KG1 (cell line): ENCODE results near the gene SLC29A3.

Experiments
- DNase-seq: peaks from one replicate; lab custom pipeline; 2025; lab: John Stamatoyannopoulos, UW

Gene SLC29A3

DNA sequence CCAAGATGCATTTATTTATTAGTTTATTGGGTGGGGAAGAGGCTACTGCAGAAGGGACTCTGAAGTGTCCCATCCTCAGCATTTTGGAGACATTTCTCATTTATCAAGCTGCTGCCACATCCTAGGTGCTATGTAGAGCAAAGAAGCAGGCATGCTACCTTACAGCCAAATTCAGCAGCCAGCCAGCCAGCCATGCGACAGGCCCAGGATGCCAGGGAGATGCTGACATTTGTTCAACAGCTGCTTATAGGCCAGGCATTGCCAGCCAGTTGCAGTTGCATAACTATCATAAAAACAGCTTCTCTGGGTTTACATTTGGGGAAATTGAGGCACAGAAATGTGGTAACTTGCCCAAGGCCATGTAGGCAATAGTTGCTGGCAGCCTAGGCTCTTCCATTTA lies 2.3 kb downstream of the SLC29A3 start:
- DNase-seq: no peak

- DNase-seq: no peak
Observed at GRCh38 chr10:71323407-71323806, 4.3 kb downstream of the SLC29A3 start.

DNA sequence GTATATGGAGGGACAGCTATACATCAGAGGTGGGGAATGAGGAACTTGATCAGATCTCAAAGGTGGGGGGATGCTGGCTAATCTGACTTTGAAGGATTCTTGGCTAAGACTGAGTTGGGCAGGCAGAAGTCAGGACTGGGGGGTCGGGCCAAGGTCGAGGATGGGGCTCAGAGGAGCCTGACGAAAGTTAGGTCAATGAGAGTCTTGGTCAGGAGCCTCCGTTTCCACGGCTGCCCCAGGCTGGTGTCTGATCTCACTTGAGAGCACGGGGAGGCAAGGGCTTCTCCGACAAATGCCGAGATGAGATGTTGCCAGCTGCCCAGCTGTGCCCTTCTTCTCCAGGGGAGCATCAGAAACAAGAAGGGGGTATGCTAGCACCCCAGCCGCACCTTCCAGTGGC lies 5.7 kb downstream of the SLC29A3 start:
- DNase-seq: no peak

GRCh38 chr10:71325267-71325666 lies 6.2 kb downstream of the SLC29A3 start:
- DNase-seq: no peak

- DNase-seq: no peak
Observed at GRCh38 chr10:71326464-71326881, 7.4 kb downstream of the SLC29A3 start.

DNA sequence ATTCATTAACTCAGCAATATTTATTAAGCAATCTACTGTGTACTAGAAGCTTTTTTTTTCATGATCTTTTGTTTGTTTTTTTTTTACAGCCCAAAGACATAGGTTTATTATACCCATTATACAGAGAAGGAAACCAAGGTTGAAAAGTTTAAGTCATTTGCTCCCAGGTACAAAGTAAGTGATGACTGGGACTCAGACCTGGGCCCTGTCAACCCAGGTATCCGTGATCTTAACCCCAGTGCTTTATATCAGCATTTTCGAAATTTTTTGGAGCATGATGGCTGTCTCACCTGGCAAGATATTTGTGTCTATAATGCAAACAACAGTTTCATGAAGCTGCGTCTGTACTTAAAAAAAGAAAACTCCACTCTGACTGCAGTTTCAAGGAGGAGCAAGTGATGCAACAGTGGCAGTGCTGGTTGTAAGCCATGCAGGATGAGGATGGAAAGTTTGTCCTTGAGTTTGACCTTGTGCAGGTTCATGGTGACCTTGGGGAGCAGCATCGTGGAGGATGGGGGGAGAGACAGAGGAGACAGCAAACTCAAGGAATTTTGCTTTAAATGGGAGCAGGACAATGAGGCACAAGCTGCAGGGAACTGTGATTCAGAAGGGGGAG lies 11.8 kb downstream of the SLC29A3 start:
- no peak for DNase-seq

DNA sequence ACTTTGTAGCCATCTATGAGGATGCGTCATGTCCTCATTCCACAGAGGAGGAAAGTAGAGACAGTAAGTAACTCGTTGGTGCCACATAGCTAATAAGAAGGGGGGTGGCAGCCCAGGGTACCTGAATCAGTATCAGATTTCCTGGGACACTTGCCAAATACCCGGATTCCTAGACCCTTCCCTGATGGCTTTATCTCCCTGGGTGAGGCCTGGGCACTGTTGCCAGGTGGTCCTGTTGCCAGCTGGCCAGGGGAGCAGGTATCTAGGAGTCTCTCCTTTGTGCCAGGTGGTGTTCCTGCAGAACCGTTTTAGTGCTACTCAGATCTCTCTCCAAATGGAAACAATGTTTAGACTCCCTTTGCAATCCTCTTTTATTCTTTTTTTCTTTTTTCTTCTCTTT lies 12.7 kb downstream of the SLC29A3 start:
- no peak for DNase-seq

DNA sequence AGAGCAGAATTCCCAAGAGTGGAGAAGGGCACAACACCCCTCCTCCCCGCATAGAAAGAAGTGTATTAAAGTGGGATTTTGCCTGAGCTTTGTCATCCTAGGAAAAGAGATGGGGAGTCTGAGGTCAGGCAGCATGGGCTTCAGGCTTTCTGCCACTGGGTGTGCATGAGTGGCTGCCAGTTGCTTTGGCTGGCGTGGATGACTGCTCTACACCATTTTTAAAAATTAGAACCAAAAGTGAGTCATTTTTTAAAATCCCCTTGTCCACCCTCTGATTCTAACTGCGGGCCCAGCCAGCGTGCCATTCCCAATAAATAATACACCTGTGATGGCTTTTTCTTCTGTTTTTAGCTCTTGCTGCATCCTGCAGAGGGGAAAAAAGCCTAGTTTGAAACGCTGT lies 13.4 kb downstream of the SLC29A3 start:
- no peak for DNase-seq

GRCh38 chr10:71333129-71333887 lies 14.2 kb downstream of the SLC29A3 start:
- no peak for DNase-seq

DNA sequence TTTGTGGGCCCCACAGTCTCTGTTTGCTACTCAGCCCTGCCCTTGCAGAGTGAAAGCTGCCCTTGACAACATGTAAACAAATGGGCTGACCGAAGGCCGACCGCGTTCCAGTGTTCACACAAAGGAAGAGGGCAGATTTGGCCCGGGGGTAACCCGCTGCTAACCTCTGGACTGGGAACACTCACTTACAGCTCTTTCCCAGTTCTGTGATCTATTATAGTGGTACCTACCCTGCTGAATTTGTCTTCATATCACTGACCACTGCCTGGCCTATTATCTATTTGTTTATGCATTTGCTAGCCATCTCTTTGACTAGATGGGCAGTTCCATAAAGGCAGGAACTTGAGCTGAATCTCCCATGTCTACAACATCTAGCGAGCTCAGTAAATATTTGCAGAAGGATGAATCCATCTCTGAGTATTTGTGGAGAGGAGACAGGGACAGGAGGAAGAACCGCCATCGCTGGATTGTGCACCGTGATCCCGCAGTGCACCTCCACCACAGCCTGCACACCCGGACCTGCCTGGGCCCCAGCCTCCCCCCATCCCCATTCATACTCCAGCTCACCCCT lies 15.2 kb downstream of the SLC29A3 start:
- no peak for DNase-seq

- no peak for DNase-seq
Observed at GRCh38 chr10:71335173-71335708, 16.2 kb downstream of the SLC29A3 start.

DNA sequence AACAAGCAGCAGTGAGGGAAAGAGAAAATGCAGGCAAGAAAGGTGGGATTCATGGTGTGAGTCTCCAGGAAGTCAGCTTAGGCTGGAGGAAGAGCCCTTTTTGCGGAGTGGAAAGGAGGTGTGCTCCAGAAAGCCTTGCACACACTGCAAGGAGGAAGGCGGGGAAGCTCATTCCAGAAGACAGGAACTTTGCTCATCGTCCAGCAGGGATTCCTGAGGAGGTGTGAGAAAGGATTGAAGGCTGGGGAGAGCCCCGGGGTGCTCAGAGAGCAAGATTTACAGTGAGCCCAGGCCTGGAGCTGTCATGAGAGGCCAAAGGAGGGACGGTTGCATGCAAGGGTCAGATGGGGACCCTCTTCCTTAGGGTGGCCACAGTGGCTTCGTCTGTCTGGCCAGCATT lies 17.6 kb downstream of the SLC29A3 start:
- no peak for DNase-seq

- DNase-seq: no peak
Observed at GRCh38 chr10:71337219-71337701, 18.2 kb downstream of the SLC29A3 start.

DNA sequence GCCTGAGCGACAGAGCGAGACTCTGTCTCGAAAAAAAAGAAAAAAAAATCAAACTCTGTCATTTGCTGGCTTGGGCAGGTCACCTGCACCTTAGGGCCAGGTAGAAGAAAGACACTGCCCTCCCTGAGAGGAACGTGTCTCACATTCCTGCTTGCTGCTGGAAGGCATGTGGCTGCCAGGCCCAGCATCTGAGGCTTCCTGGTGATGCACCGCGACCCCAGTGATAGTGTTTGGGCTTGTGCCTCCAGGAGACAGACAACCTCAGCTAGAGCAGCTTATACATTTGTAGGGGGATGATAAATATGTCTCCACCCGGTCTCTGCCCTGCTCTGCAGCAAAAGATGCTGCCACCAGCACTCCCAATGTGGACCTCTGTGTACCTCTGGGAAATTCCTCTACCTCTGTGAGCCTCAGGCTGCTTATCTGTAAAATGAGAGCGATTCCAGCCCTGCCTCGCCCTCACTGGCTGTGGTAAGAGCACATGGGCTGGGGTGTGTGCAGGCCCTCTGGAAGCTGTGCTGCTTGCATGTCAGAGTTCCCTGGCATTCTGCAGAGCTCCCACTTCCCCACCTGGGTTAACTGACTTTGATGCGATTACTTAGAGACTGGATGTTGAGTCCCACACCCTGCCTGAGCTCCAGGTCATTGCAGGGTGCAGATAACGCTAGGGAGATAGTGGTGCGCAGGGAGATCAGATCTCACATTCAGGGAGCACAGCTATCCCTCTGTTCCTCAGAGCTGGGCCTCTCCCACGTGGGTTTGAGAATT lies 19.9 kb downstream of the SLC29A3 start:
- no peak for DNase-seq

GRCh38 chr10:71339796-71340589 lies 20.9 kb downstream of the SLC29A3 start:
- no peak for DNase-seq

GRCh38 chr10:71342573-71343391 lies 23.7 kb downstream of the SLC29A3 start:
- no peak for DNase-seq

DNA sequence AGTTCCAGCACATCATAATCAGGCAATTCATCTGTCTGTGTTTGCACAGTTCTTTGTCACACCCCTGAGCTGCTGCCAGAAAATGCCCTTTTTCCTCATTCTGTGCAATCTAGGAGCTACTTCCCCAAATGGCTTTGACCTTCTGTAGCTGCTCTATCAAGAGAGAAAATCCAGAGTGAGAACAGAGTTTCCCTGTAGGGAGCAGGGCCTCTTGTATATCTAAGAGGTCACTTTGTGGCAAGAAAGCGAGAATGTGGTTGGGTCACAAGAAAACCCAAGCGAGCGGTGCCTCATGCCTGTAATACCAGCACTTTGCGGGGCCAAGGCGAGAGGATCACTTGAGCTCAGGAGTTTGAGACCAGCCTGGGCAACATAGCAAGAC lies 24.3 kb downstream of the SLC29A3 start:
- DNase-seq: no peak

GRCh38 chr10:71344154-71344925 lies 25.3 kb downstream of the SLC29A3 start:
- DNase-seq: no peak

DNA sequence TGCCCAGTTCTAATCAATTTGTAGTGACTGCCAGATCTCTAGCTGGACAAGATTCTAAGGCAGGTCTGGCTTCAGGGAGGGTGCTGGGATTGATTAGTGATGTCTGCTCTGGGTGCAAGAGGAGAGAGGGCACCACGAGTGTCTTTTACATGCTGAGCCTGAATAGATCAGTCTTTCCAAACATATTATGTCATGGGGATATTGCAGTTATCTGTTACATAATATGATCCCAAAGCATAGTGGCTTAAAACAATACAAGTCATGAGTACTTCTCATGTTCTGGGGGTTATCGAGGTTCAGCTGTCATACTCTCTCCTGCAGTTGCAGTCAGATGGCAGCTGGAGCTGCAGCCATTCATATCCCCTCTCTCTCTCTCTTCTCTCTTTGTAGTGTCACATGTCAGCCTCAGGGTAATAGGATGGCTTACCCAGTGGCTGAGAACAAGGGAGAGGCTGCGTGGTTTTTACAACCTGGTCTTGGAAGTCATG lies 26.0 kb downstream of the SLC29A3 start:
- no peak for DNase-seq

DNA sequence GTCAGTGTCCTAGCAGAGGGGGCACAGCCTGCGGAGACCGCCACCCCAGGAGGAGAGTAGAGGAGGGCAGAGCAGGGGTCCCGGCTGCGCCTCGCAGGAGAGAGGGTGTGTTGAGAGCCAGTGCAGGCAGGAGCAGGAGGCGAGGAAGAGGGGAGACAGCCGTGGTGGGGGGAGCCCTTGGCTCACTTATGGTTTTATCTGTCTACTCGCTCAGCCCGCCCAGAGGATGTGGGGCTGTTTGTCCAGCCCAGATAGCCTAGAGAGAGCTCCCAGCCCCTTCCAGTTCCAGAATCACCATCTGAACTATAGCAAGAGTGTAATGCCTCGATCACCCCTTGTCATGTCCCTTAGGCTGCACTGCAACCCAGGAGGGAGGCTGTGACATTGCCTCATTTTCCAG lies 26.6 kb downstream of the SLC29A3 start:
- DNase-seq: no peak
